ENCODE measurements around the gene PHLDB3.
"Not testable (repeated sequence)": the region's sequence is repeated elsewhere in the genome, so short reads cannot be mapped to it uniquely, and the experiment has no call there.

PHLDB3 gene

GRCh38 chr19:43465468-43466120 is 39.0 kb downstream of the PHLDB3 start, which contains the start of gene LYPD3:
LYPD3 (minus strand) TSS chr19:43465608; CDS start chr19:43465571, 37 bp downstream.
- no peak for DNase-seq

GRCh38 chr19:43464134-43464775 is 40.3 kb downstream of the PHLDB3 start:
- DNase-seq = peak; percentile 14

- DNase-seq = peak; percentile 90
Observed at GRCh38 chr19:43463381-43464133, 41.0 kb downstream of the PHLDB3 start.

GRCh38 chr19:43462785-43463380 is 41.7 kb downstream of the PHLDB3 start:
- no peak for DNase-seq

GRCh38 chr19:43462383-43462782 is 42.2 kb downstream of the PHLDB3 start:
- DNase-seq = no peak

- no peak for DNase-seq
Observed at GRCh38 chr19:43461303-43461702, 43.2 kb downstream of the PHLDB3 start.

- DNase-seq = no peak
Observed at GRCh38 chr19:43460362-43461016, 44.1 kb downstream of the PHLDB3 start.

GRCh38 chr19:43457809-43458208 is 46.7 kb downstream of the PHLDB3 start:
- DNase-seq = no peak

GRCh38 chr19:43455321-43456113 is 49.0 kb downstream of the PHLDB3 start:
- no peak for DNase-seq

- DNase-seq = no peak
Observed at GRCh38 chr19:43454031-43454430, 50.5 kb downstream of the PHLDB3 start.

GRCh38 chr19:43452582-43452981 is 52.0 kb downstream of the PHLDB3 start:
- no peak for DNase-seq

GRCh38 chr19:43450545-43450997 is 54.0 kb downstream of the PHLDB3 start:
- no peak for DNase-seq

- DNase-seq = no peak
Observed at GRCh38 chr19:43447655-43448054, 56.9 kb downstream of the PHLDB3 start.

GRCh38 chr19:43446746-43447489 is 57.6 kb downstream of the PHLDB3 start:
- peak; percentile 59 for DNase-seq

- no peak for DNase-seq
Observed at GRCh38 chr19:43445426-43445825, 59.1 kb downstream of the PHLDB3 start.

- no peak for DNase-seq
Observed at GRCh38 chr19:43444531-43445287, 59.8 kb downstream of the PHLDB3 start.

- DNase-seq = not testable (repeated sequence)
Observed at GRCh38 chr19:43444091-43444490, 60.5 kb downstream of the PHLDB3 start.

GRCh38 chr19:43441716-43442115 is 62.8 kb downstream of the PHLDB3 start:
- no peak for DNase-seq

GRCh38 chr19:43439709-43440063 is 64.9 kb downstream of the PHLDB3 start:
- no peak for DNase-seq

- no peak for DNase-seq
Observed at GRCh38 chr19:43439032-43439708, 65.4 kb downstream of the PHLDB3 start.

Measured in NCI-H2171 (cell line).